ENCODE measurements around the gene TAF7L. TPM values are rescaled to one million over a fixed set of nuclear protein-coding genes. Genes with fewer than 3 reads are reported as not detected.
A peak's percentile ranks its signal among the peaks of the same experiment; 100 is the strongest.
"Not testable (repeated sequence)": the region's sequence is repeated elsewhere in the genome, so short reads cannot be mapped to it uniquely, and the experiment has no call there.

The TAF7L gene, protein sequence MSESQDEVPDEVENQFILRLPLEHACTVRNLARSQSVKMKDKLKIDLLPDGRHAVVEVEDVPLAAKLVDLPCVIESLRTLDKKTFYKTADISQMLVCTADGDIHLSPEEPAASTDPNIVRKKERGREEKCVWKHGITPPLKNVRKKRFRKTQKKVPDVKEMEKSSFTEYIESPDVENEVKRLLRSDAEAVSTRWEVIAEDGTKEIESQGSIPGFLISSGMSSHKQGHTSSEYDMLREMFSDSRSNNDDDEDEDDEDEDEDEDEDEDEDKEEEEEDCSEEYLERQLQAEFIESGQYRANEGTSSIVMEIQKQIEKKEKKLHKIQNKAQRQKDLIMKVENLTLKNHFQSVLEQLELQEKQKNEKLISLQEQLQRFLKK
- under 1 TPM in 1 of 4 donors, not detected in 3; 0.44 TPM for total RNA-seq

GRCh38 chrX:101290957-101291603 is at the start of gene TAF7L:
Gene TAF7L, minus strand, starts transcription at chrX:101291334. Its CDS starts 3,791 bp downstream, at chrX:101287543.
- Histone ChIP-seq H3K4me3 (peak within 1 kb of the TSS in 2 of 4 donors; percentile 34 to 53), H3K36me3 (no peaks in the 10 kb centered on the region), H3K9me3 (no peaks in the 10 kb centered on the region), H3K27ac (no peak within 1 kb of the TSS), H3K27me3 (peaks cover 0 to 11% (median 0%) of the 10 kb centered on the region in 4 donors), H3K4me1 (peaks cover 0 to 8% (median 0%) of the 10 kb centered on the region in 3 donors)
- no peak for DNase-seq
- intact Hi-C loops (cut with DNase I) = no loop called here
- 55% methylated on average over 6 of the region's 75 CpGs; no CpG with 5 or more reads in 1 of the 2 donors for WGBS, 2 donors
- no peak for TF ChIP-seq POLR2A (IDR thresholded peaks at IDR 0.05)
- TF ChIP-seq, protein P1, sequence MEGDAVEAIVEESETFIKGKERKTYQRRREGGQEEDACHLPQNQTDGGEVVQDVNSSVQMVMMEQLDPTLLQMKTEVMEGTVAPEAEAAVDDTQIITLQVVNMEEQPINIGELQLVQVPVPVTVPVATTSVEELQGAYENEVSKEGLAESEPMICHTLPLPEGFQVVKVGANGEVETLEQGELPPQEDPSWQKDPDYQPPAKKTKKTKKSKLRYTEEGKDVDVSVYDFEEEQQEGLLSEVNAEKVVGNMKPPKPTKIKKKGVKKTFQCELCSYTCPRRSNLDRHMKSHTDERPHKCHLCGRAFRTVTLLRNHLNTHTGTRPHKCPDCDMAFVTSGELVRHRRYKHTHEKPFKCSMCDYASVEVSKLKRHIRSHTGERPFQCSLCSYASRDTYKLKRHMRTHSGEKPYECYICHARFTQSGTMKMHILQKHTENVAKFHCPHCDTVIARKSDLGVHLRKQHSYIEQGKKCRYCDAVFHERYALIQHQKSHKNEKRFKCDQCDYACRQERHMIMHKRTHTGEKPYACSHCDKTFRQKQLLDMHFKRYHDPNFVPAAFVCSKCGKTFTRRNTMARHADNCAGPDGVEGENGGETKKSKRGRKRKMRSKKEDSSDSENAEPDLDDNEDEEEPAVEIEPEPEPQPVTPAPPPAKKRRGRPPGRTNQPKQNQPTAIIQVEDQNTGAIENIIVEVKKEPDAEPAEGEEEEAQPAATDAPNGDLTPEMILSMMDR (IDR thresholded peaks at IDR 0.05) = no peak

DNA sequence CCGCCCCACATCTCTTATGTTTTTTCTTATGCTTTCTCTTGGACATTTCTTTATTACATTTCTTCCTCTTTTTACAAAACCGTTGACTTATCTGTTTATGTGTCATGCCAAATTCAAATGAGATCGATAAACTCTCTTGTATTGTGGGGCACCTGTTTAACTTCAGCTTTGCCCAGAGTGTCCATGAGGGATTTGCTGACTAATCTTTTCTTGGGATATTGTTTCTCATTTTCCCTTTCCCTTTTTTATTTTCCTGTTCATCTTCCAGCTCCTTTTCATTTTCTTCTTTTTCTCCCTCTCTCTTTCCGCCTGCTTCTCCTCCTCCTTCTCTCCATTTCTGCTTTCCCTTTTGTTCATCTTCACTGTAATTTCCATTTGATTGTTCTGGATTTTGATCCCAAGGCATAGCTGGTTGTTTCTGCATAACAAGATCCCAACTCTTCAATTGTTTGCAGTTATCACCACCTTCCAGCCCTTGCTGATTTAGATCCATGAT is 46.7 kb upstream of the TAF7L start:
- WGBS, 2 donors = 85 to 91% methylated on average over 3 to 4 of the region's 4 CpGs

DNA sequence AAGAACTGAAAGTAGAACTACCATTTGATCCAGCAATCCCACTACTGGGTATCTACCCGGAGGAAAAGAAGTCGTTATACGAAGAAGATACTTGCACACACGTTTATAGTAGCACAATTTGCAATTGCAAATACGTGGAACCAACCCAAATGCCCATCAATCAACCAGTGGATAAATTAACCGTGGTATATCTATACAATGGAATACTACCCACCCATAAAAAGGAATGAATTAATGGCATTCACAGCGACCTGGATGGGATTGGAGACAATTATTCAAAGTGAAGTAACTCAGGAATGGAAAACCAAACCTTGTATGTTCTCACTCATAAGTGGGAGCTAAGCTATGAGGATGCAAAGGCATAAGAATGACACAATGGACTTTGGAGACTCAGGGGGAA is 43.2 kb upstream of the TAF7L start:
- DNase-seq; H3K9me3 ChIP-seq; H3K27ac ChIP-seq; intact Hi-C loops (cut with DNase I); H3K4me1 ChIP-seq; H3K36me3 ChIP-seq; H3K4me3 ChIP-seq; H3K27me3 ChIP-seq: not testable (repeated sequence)
- 70 to 91% methylated on average over 7 of the region's 7 CpGs for WGBS, 2 donors

More for the DNA sequence above, 46.7 kb upstream of the TAF7L start:
- no peak for DNase-seq
- Histone ChIP-seq H3K4me3 (no peak overlapping the region), H3K27me3 (no peaks in the 10 kb centered on the region), H3K4me1 (peaks cover 0 to 9% (median 0%) of the 10 kb centered on the region in 3 donors), H3K27ac (no peak overlapping the region), H3K36me3 (no peaks in the 10 kb centered on the region), H3K9me3 (no peaks in the 10 kb centered on the region)
- no peak for TF ChIP-seq POLR2A (IDR thresholded peaks at IDR 0.05)
- TF ChIP-seq, protein P1 (IDR thresholded peaks at IDR 0.05) = no peak
- intact Hi-C loops (cut with DNase I) = no loop called here

GRCh38 chrX:101326600-101326999 is 35.5 kb upstream of the TAF7L start:
- WGBS, 2 donors = 80% methylated on average over 2 of the region's 3 CpGs; no CpG with 5 or more reads in 1 of the 2 donors
- H3K4me1 ChIP-seq; H3K4me3 ChIP-seq; H3K9me3 ChIP-seq; intact Hi-C loops (cut with DNase I); DNase-seq; H3K27ac ChIP-seq; H3K36me3 ChIP-seq; H3K27me3 ChIP-seq: not testable (repeated sequence)

- no peak for DNase-seq
- intact Hi-C loops (cut with DNase I) = no loop called here
- Histone ChIP-seq H3K27me3 (peaks cover 0 to 2% (median 0%) of the 10 kb centered on the region in 4 donors), H3K9me3 (no peaks in the 10 kb centered on the region), H3K36me3 (no peaks in the 10 kb centered on the region), H3K4me1 (no peaks in the 10 kb centered on the region), H3K4me3 (no peak overlapping the region), H3K27ac (no peak overlapping the region)
- WGBS, 2 donors = 82 to 100% methylated on average over 1 of the region's 1 CpG
- no peak for TF ChIP-seq POLR2A (IDR thresholded peaks at IDR 0.05)
- TF ChIP-seq, protein P1 (IDR thresholded peaks at IDR 0.05) = no peak
Observed at GRCh38 chrX:101303790-101304189, 12.7 kb upstream of the TAF7L start.

DNA sequence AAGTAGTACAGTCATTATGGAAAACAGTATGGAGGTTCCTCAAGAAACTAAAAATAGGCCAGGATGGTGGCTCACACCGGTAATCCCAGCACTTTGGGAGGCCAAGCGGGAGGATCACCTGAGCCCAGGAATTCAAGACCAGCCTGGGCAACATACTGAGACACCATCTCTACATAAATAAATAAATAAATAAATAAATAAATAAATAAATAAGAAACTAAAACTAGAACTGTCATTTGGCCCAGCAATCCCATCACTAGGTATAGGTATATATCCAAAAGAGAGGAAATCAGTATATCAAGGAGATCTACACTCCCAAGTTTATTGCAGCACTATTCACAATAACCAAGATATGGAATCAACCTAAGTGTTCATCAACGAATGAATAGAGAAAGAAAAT is 4.5 kb upstream of the TAF7L start:
- not testable (repeated sequence) for H3K9me3 ChIP-seq

More for the DNA sequence above, 4.5 kb upstream of the TAF7L start:
- DNase-seq; H3K4me3 ChIP-seq; intact Hi-C loops (cut with DNase I); H3K4me1 ChIP-seq; H3K27ac ChIP-seq; H3K36me3 ChIP-seq: not testable (repeated sequence)
- peaks cover 0 to 11% (median 0%) of the 10 kb centered on the region in 4 donors for H3K27me3 ChIP-seq
- 82 to 97% methylated on average over 3 of the region's 3 CpGs for WGBS, 2 donors

All from esophagus squamous epithelium (tissue), 5 donors.